Breast epithelium (tissue), 3 donors: Measurements from ENCODE around the gene FADS2.

ENCODE experiments used
- CTCF ChIP-seq, 3 donors: fragments of 450-650 bp; IDR thresholded peaks; one replicate each; pipeline ENCODE4 v1.5.1; 2016 to 2017; ENCODE audit warnings: antibody characterized with exemption in 3 of 3, mild to moderate bottlenecking in 3 of 3, moderate library complexity in 3 of 3
- POLR2A ChIP-seq: fragments of 450-650 bp; IDR thresholded peaks from one replicate; pipeline ENCODE4 v1.6.1; 2016; ENCODE audit warnings: antibody characterized with exemption, mild to moderate bottlenecking, moderate library complexity
- POLR2AphosphoS5 ChIP-seq, 3 donors: sonication (generic); formaldehyde crosslinking; IDR thresholded peaks; one replicate each; pipeline ENCODE4 v1.6.1; 2017; ENCODE audit warnings: antibody characterized with exemption in 3 of 3

- TF ChIP-seq POLR2A (no peak), CTCF (IDR thresholded peaks at IDR 0.05) (no peak), POLR2AphosphoS5 (IDR thresholded peaks at IDR 0.05) (no peak)
Measured at GRCh38 chr11:61911128-61911700, 83.1 kb downstream of the FADS2 start.
